ENCODE measurements around the gene RAB42. TPM values are rescaled to one million over a fixed set of nuclear protein-coding genes. Genes with fewer than 3 reads are reported as not detected.
A peak's percentile ranks its signal among the peaks of the same experiment; 100 is the strongest.

RAB42 gene
- total and polyA plus RNA-seq, 9 of the 15 experiments (the other 6 are each of a cell fraction or from before 2014, with no cell fraction given): 0.07 to 0.14 (median 0.12) TPM; not detected in 6

DNA sequence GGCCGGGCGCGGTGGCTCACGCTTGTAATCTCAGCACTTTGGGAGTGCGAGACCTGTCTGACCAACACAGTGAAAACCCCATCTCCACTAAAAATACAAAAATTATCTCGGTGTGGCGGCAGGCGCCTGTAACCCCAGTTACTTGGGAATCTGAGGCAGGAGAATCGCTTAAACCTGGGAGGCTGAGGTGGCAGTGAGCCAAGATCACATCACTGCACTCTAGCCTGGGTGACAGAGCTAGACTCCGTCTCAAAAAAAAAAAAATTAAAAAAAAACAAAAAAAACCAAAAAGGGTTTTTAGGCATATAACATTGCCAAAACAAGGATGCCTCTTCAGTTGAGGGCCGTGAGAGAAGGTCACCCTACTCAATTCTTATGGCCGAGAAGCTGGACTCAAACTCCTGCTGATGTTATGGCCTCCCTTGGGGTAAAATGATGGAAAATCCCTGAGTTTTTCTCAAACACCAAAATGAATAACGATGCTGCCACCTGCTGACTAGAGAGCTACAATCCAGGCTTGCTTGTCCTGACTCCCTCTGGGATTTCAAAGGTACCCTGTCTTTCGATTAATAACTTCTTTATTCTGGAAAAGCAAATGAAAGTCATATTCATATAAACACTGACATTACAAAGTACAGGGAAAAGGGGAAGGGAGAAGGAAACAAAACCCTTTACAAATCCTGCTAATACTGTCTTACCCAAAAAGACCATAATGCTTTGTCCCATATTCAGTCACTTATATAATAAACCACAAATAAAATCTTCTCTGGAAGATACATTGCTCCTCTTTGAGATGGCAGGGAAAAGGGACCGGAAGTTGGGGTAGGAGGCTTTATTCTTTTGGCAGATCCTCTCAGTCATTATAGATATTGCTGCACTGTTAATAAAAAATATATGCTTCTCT lies 10.7 kb downstream of the RAB42 start (continued):
- TF ChIP-seq MAZ (CRISPR knock-in tag; conservative IDR thresholded peaks at IDR 0.05 in 1 of 2, IDR thresholded peaks at IDR 0.05 in 1 of 2) (peak in 1 of 2 experiments; percentile 27; a peak in 1 of 4 replicates), PTTG1 (tag; IDR thresholded peaks at IDR 0.05; ENCODE audit: low read depth) (no peak), ZFP1 (CRISPR knock-in tag; IDR thresholded peaks at IDR 0.05) (no peak)

DNA sequence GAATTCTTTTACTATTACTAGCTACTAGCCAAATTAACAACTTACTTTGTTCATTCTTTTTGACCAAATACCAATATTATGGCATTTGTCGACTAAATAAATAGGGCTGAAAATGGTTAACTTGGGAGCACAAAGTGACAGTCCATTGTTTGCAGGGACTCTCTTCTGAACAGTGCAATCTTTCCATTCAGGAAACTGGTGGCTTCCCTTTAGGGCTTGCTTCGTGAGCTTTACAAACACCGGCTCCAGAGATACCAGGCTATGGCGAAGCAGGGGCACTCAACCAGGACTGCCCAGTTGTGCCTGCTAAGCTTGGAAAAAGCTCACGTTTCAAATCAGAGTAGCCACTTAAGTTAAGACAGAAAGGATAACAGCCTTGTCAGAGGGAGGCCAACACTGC lies 12.3 kb downstream of the RAB42 start:
- Histone ChIP-seq H3K9me1 (ENCODE audit: control insufficient read depth, insufficient read depth, low read length) (no peaks in the 10 kb centered on the region), H3K4me1 (replicated peaks in 1 of 2; ENCODE audit: control insufficient read depth in 2 of 2, insufficient read depth in 2 of 2, low read length in 2 of 2) (no peaks in the 10 kb centered on the region), H3K36me3 (ENCODE audit: control insufficient read depth, insufficient read depth, low read length) (peaks cover 56% of the 10 kb centered on the region; the same call in 2 of the 3 replicates), H3K79me2 (ENCODE audit: control insufficient read depth, insufficient read depth, low read length) (no peaks in the 10 kb centered on the region), H3K4me2 (ENCODE audit: insufficient read depth, low read length) (no peak overlapping the region), H3K4me3 (no peak overlapping the region), H3K27me3 (ENCODE audit: control insufficient read depth in 2 of 2, insufficient read depth in 2 of 2, low read length in 2 of 2) (no peaks in the 10 kb centered on the region), H2AFZ (ENCODE audit: low read depth, low read length) (no peak overlapping the region), H3K9ac (ENCODE audit: insufficient read depth in 1 of 2, low read depth in 2 of 2, low read length in 2 of 2) (no peak overlapping the region), H3K27ac (ENCODE audit: extremely low read depth, low read depth, low read length) (no peak overlapping the region), H4K20me1 (replicated peaks; ENCODE audit: control insufficient read depth, insufficient read depth, low read length) (no peaks in the 10 kb centered on the region), H3K9me3 (replicated peaks; ENCODE audit: control insufficient read depth, insufficient read depth, low read depth, low read length) (no peaks in the 10 kb centered on the region)
- POLR2A ChIA-PET: interaction anchor here (0.6 to 7.3 kb wide), 11 partner anchors 9 to 343 kb away, joined by 3 to 81 read pairs (median 3); partner anchors contain the start of genes RCC1, RNU11 and TAF12
- ATAC-seq (no peak), FAIRE-seq (no peak), DNase-seq (ENCODE audit: extremely low read depth in 1 of 4, low spot score in 3 of 4) (no peak)
- CTCF ChIA-PET (ENCODE audit: low intra/inter-chr PET ratio): no interaction called here
- in situ Hi-C loops (cut with MboI): loop anchor here (5.0 kb wide), 2 partner anchors 87 to 197 kb away; no protein-coding TSS in a partner anchor
- intact Hi-C loops (cut with micrococcal nuclease): loop anchor here (5.0 kb wide), 3 partner anchors 52 to 512 kb away; partner anchors contain the start of gene TRNAU1AP
- TF ChIP-seq, protein P1, sequence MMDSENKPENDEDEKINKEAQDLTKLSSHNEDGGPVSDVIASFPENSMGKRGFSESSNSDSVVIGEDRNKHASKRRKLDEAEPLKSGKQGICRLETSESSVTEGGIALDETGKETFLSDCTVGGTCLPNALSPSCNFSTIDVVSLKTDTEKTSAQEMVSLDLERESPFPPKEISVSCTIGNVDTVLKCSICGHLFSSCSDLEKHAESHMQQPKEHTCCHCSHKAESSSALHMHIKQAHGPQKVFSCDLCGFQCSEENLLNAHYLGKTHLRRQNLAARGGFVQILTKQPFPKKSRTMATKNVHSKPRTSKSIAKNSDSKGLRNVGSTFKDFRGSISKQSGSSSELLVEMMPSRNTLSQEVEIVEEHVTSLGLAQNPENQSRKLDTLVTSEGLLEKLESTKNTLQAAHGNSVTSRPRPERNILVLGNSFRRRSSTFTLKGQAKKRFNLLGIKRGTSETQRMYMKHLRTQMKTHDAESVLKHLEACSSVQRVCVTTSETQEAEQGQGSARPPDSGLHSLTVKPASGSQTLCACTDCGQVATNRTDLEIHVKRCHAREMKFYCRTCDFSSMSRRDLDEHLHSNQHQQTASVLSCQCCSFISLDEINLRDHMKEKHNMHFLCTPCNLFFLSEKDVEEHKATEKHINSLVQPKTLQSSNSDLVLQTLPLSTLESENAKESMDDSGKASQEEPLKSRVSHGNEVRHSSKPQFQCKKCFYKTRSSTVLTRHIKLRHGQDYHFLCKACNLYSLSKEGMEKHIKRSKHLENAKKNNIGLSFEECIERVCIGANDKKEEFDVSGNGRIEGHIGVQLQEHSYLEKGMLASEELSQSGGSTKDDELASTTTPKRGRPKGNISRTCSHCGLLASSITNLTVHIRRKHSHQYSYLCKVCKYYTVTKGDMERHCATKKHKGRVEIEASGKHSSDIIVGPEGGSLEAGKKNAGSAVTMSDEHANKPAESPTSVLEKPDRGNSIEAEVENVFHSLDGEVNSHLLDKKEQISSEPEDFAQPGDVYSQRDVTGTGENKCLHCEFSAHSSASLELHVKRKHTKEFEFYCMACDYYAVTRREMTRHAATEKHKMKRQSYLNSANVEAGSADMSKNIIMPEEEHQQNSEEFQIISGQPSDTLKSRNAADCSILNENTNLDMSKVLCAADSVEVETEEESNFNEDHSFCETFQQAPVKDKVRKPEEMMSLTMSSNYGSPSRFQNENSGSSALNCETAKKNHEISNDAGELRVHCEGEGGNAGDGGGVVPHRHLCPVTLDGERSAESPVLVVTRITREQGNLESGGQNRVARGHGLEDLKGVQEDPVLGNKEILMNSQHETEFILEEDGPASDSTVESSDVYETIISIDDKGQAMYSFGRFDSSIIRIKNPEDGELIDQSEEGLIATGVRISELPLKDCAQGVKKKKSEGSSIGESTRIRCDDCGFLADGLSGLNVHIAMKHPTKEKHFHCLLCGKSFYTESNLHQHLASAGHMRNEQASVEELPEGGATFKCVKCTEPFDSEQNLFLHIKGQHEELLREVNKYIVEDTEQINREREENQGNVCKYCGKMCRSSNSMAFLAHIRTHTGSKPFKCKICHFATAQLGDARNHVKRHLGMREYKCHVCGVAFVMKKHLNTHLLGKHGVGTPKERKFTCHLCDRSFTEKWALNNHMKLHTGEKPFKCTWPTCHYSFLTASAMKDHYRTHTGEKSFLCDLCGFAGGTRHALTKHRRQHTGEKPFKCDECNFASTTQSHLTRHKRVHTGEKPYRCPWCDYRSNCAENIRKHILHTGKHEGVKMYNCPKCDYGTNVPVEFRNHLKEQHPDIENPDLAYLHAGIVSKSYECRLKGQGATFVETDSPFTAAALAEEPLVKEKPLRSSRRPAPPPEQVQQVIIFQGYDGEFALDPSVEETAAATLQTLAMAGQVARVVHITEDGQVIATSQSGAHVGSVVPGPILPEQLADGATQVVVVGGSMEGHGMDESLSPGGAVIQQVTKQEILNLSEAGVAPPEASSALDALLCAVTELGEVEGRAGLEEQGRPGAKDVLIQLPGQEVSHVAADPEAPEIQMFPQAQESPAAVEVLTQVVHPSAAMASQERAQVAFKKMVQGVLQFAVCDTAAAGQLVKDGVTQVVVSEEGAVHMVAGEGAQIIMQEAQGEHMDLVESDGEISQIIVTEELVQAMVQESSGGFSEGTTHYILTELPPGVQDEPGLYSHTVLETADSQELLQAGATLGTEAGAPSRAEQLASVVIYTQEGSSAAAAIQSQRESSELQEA (IDR thresholded peaks at IDR 0.05; ENCODE audit: low read depth): no peak
- TF ChIP-seq SIN3A (IDR thresholded peaks at IDR 0.05; ENCODE audit: borderline replicate concordance in 2 of 2, control insufficient read depth in 1 of 2, low read depth in 2 of 2, low read length in 2 of 2): no peak
- no peak for TF ChIP-seq MCM7 (IDR thresholded peaks at IDR 0.05)
- WGBS (ENCODE audit: insufficient coverage, low coverage, missing lambda C conversion rate): 65% methylated on average over 5 of the region's 5 CpGs
- no TSS peak for BruUV-seq (replicated peaks)
